Liver (tissue), 9 donors: ENCODE results near the gene CTTN. TPM values are rescaled to one million over a fixed set of nuclear protein-coding genes. Genes with fewer than 3 reads are reported as not detected.
A peak's percentile ranks its signal among the peaks of the same experiment; 100 is the strongest.

Source experiments
- DNase-seq: peaks from one replicate; pipeline ENCODE4 v3.0.0-alpha.2; 2017; ENCODE audit warnings: low spot score
- H3K27ac ChIP-seq, 2 donors: one replicate each; pipeline ENCODE4 v1.7.0; 2013; ENCODE audit warnings: inconsistent platforms in 2 of 2, low read length in 2 of 2, control low read depth in 1 of 2, low read depth in 1 of 2, mild to moderate bottlenecking in 1 of 2
- H3K27me3 ChIP-seq, 4 donors: one replicate each; pipeline versions ENCODE4 v1.6.1 to v1.7.0; 2013; ENCODE audit warnings: low read length in 3 of 4, inconsistent platforms in 1 of 4, mild to moderate bottlenecking in 1 of 4, moderate library complexity in 1 of 4; ENCODE audit not compliant: control insufficient read depth in 4 of 4, insufficient read depth in 4 of 4
- H3K36me3 ChIP-seq, 4 donors: one replicate each; pipeline versions ENCODE4 v1.6.1 to v1.7.0; 2013; ENCODE audit warnings: low read length in 3 of 4, mild to moderate bottlenecking in 3 of 4, low read depth in 1 of 4, moderate library complexity in 1 of 4; ENCODE audit not compliant: control insufficient read depth in 4 of 4, insufficient read depth in 3 of 4
- H3K4me1 ChIP-seq, 4 donors: one replicate each; pipeline versions ENCODE4 v1.6.1 to v1.7.0; 2013; ENCODE audit warnings: low read length in 3 of 4, mild to moderate bottlenecking in 3 of 4, moderate library complexity in 1 of 4; ENCODE audit not compliant: control insufficient read depth in 4 of 4, insufficient read depth in 4 of 4
- H3K4me3 ChIP-seq, 3 donors: one replicate each; pipeline versions ENCODE4 v1.6.1 to v1.7.0; 2013; ENCODE audit warnings: low read length in 3 of 3, control low read depth in 1 of 3, low read depth in 1 of 3, mild to moderate bottlenecking in 1 of 3
- H3K9ac ChIP-seq, 2 donors: one replicate each; pipeline ENCODE4 v1.7.0; 2013; ENCODE audit warnings: low read length in 2 of 2, mild to moderate bottlenecking in 2 of 2, moderate library complexity in 2 of 2, control low read depth in 1 of 2, low read depth in 1 of 2
- H3K9me3 ChIP-seq, 4 donors: one replicate each; pipeline versions ENCODE4 v1.6.1 to v1.7.0; 2013; ENCODE audit warnings: low read length in 3 of 4; ENCODE audit not compliant: control insufficient read depth in 4 of 4
- EGR1 ChIP-seq, 2 donors: IDR thresholded peaks; 2 replicates each; pipeline ENCODE4 v1.6.1; 2016 to 2018; ENCODE audit warnings: antibody characterized with exemption in 2 of 2, low read depth in 2 of 2
- FOXA1 ChIP-seq: IDR thresholded peaks from 2 replicates; pipeline ENCODE4 v1.6.1; 2016; ENCODE audit warnings: antibody characterized with exemption
- FOXA2 ChIP-seq: IDR thresholded peaks from 2 replicates; pipeline ENCODE4 v1.6.1; 2016; ENCODE audit warnings: antibody characterized with exemption
- GABPA ChIP-seq, 2 donors: IDR thresholded peaks in 1 of 2; conservative IDR thresholded peaks in 1 of 2; 2 replicates each; pipeline ENCODE4 v1.6.1; 2016; ENCODE audit warnings: antibody characterized with exemption in 2 of 2, mild to moderate bottlenecking in 1 of 2, moderate library complexity in 1 of 2
- HNF4A ChIP-seq, 2 donors: conservative IDR thresholded peaks; 2 replicates each; pipeline ENCODE4 v1.6.1; 2016; ENCODE audit warnings: antibody characterized with exemption in 2 of 2, mild to moderate bottlenecking in 2 of 2
- MAX ChIP-seq: IDR thresholded peaks from 2 replicates; pipeline ENCODE4 v1.6.1; 2016; ENCODE audit warnings: antibody characterized with exemption
- RAD21 ChIP-seq, 2 donors: IDR thresholded peaks; 2 replicates each; pipeline ENCODE4 v1.6.1; 2016; ENCODE audit warnings: antibody characterized with exemption in 2 of 2, mild to moderate bottlenecking in 2 of 2
- REST ChIP-seq: IDR thresholded peaks from 2 replicates; pipeline ENCODE4 v1.6.1; 2016; ENCODE audit warnings: antibody characterized with exemption, mild to moderate bottlenecking
- RXRA ChIP-seq, 2 donors: IDR thresholded peaks; 2 replicates each; pipeline ENCODE4 v1.6.1; 2017 to 2018; ENCODE audit warnings: antibody characterized with exemption in 2 of 2, mild to moderate bottlenecking in 1 of 2
- TAF1 ChIP-seq: conservative IDR thresholded peaks from 2 replicates; pipeline ENCODE4 v1.6.1; 2016; ENCODE audit warnings: antibody characterized with exemption, mild to moderate bottlenecking
- YY1 ChIP-seq: IDR thresholded peaks from 2 replicates; pipeline ENCODE4 v1.6.1; 2016; ENCODE audit warnings: antibody characterized with exemption, mild to moderate bottlenecking
- WGBS: extraction: QIAGEN DNeasy Blood & Tissue Kit; methylation state at CpG from one replicate; pipeline ENCODE4 v1.1.7; 2013; 5-methylcytosine and 5-hydroxymethylcytosine counted together
- polyA plus RNA-seq, 2 donors: library from polyadenylated mRNA; stranded (reverse) in 1 of 2; unstranded in 1 of 2; fragments of 200-250 nt in 1 of 2; fragments of >200 nt in 1 of 2; fragmentation: Nextera tagmentation in 1 of 2; extraction: Ambion mirVana in 1 of 2; gene quantifications; one replicate each; pipeline versions ENCODE4 v1.2.1 to v1.2.3, GENCODE V29; 2013 to 2015
- total RNA-seq, 2 donors: library from RNA; depleted of rRNA; stranded (reverse); fragments of >200 nt; gene quantifications; one replicate each; pipeline ENCODE4 v1.2.3, GENCODE V29; 2014
- donor health status: healthy.
- donor health status: healthy.
- donor health status: healthy.
- donor health status: healthy.
- donor health status: healthy.

The CTTN gene
- total and polyA plus RNA-seq, 4 donors = 38.7 to 136 (median 45.4) TPM

- TF ChIP-seq REST (no peak), EGR1 (IDR thresholded peaks at IDR 0.05; ENCODE audit: low read depth in 2 of 2) (no peak), TAF1 (no peak), GABPA (IDR thresholded peaks at IDR 0.05 in 1 of 2, conservative IDR thresholded peaks at IDR 0.05 in 1 of 2) (no peak), RXRA (IDR thresholded peaks at IDR 0.05) (no peak), FOXA2 (no peak), MAX (no peak), RAD21 (IDR thresholded peaks at IDR 0.05) (no peak)
Observed at GRCh38 chr11:70470127-70470526, 71.8 kb downstream of the CTTN start (continued).

GRCh38 chr11:70471254-70471653, 72.9 kb downstream of the CTTN start:
- WGBS = 65% methylated on average over 7 of the region's 7 CpGs
- TF ChIP-seq YY1 (no peak), RAD21 (IDR thresholded peaks at IDR 0.05) (peak in 1 of 2 donors; percentile 29), EGR1 (IDR thresholded peaks at IDR 0.05; ENCODE audit: low read depth in 2 of 2) (no peak), FOXA2 (no peak), HNF4A (conservative IDR thresholded peaks at IDR 0.05) (no peak)
- DNase-seq = no peak
- peaks cover 0 to 8% (median 0%) of the 10 kb centered on the region in 4 donors for H3K36me3 ChIP-seq
- no peaks in the 10 kb centered on the region for H3K4me1 ChIP-seq
- no peak overlapping the region for H3K27ac ChIP-seq
- no peaks in the 10 kb centered on the region for H3K9me3 ChIP-seq
- no peaks in the 10 kb centered on the region for H3K27me3 ChIP-seq
- no peak overlapping the region for H3K4me3 ChIP-seq
- no peak overlapping the region for H3K9ac ChIP-seq

- no peak for DNase-seq
- no peak overlapping the region for H3K9ac ChIP-seq
- no peaks in the 10 kb centered on the region for H3K9me3 ChIP-seq
- H3K4me3 ChIP-seq = no peak overlapping the region
- no peaks in the 10 kb centered on the region for H3K27me3 ChIP-seq
- H3K27ac ChIP-seq = no peak overlapping the region
- WGBS = 97% methylated on average over 9 of the region's 9 CpGs
- no peaks in the 10 kb centered on the region for H3K4me1 ChIP-seq
- peaks cover 0 to 12% (median 2%) of the 10 kb centered on the region in 4 donors for H3K36me3 ChIP-seq
- TF ChIP-seq FOXA1 (no peak), REST (no peak)
Observed at GRCh38 chr11:70472240-70472639, 73.9 kb downstream of the CTTN start.
